Measurements from ENCODE around the gene KCNT2. TPM values are rescaled to one million over a fixed set of nuclear protein-coding genes. Genes with fewer than 3 reads are reported as not detected.

Gene KCNT2
- total RNA-seq, 5 donors from 2014 or later (not counting 1 experiment from before 2014, with no cell fraction given): 0.07 TPM; not detected in 4

DNA sequence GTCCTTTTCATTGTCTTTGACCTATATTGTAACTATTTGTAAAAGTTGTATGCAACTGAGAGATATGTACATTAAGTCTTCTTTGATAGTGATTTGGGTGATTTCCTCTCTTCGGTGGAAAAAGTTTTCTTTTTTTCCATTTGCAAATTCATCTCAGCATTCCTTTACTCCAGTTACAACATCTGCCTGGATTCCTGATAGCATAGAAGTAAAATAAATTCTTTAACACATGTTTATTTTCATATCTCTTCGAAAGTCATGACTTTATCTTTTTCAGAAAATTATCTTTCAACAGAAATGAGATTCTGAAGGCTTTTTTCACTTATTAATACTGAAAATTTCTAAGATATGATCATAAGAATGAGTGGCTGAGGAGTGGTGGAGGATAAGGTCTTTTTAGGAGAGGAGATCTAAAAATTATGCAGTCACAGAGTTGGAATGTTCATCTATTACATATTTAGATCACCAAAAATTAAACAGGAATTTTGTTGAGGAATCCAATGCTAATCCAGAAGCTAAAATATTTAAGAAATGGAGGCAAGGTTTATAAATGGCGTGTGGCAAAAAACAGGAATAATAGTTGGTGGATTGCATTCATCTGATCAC lies 400.5 kb downstream of the KCNT2 start:
- H3K4me1 Mint-ChIP-seq: no peaks in the 10 kb centered on the region
- ChIA-PET CTCF (no interaction called here), POLR2A (no interaction called here)
- 67% methylated on average over 1 of the region's 3 CpGs for WGBS (ENCODE audit: insufficient coverage)
- no peak overlapping the region for H3K27ac Mint-ChIP-seq
- no peaks in the 10 kb centered on the region for H3K4me1 ChIP-seq (ENCODE audit: control insufficient read depth in 1 of 2, extremely low read depth in 1 of 2, insufficient read depth in 2 of 2, low read length in 2 of 2)
- no peak for ATAC-seq (replicated peaks in 1 of 4)
- no peaks in the 10 kb centered on the region for H3K36me3 Mint-ChIP-seq
- no peak overlapping the region for H3K4me3 ChIP-seq (ENCODE audit: control insufficient read depth in 1 of 2, extremely low read depth in 1 of 2, low read length in 1 of 2)
- no peaks in the 10 kb centered on the region for H3K27me3 ChIP-seq (replicated peaks in 1 of 2; ENCODE audit: control insufficient read depth in 2 of 2, extremely low read depth in 1 of 2, insufficient read depth in 2 of 2, low read length in 1 of 2)
- no peak for DNase-seq
- H3K4me3 Mint-ChIP-seq: no peak overlapping the region
- peaks cover 0 to 8% (median 0%) of the 10 kb centered on the region in 3 donors for H3K9me3 Mint-ChIP-seq
- H3K9me3 ChIP-seq: no peaks in the 10 kb centered on the region
- no peak overlapping the region for H3K27ac ChIP-seq (ENCODE audit: low read length)
- no peaks in the 10 kb centered on the region for H3K36me3 ChIP-seq (ENCODE audit: control insufficient read depth in 2 of 2, extremely low read depth in 1 of 2, insufficient read depth in 1 of 2, low read length in 1 of 2)
- no peaks in the 10 kb centered on the region for H3K27me3 Mint-ChIP-seq

DNA sequence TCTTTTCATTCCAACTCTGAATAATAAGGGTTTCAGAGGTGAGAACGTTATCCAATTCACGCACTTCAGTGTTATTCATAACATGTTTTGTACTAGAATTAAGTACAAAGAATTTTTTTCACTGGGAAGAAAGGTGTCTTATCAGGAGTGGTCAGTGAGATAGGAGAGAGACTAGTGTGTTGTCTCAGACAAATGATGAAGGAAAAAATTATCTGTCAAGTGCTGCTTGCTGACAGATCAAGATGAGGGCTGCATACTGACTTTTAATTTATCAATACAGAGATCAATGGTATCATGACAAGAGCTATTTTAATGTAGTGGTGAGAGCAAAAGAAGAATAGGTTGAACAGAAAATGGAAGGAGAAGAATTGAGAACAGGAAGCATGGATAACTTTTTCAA lies 402.4 kb downstream of the KCNT2 start:
- Histone ChIP-seq H3K27ac (ENCODE audit: low read length) (no peak overlapping the region), H3K36me3 (ENCODE audit: control insufficient read depth in 2 of 2, extremely low read depth in 1 of 2, insufficient read depth in 1 of 2, low read length in 1 of 2) (no peaks in the 10 kb centered on the region), H3K9me3 (no peaks in the 10 kb centered on the region), H3K4me3 (ENCODE audit: control insufficient read depth in 1 of 2, extremely low read depth in 1 of 2, low read length in 1 of 2) (no peak overlapping the region), H3K4me1 (ENCODE audit: control insufficient read depth in 1 of 2, extremely low read depth in 1 of 2, insufficient read depth in 2 of 2, low read length in 2 of 2) (no peaks in the 10 kb centered on the region), H3K27me3 (replicated peaks in 1 of 2; ENCODE audit: control insufficient read depth in 2 of 2, extremely low read depth in 1 of 2, insufficient read depth in 2 of 2, low read length in 1 of 2) (no peaks in the 10 kb centered on the region)
- no CpG with 5 or more reads among the region's 2 CpGs for WGBS (ENCODE audit: insufficient coverage)
- CTCF ChIA-PET: no interaction called here
- ATAC-seq (replicated peaks in 1 of 4): no peak
- H3K9me3 Mint-ChIP-seq: peaks cover 0 to 8% (median 0%) of the 10 kb centered on the region in 3 donors
- H3K36me3 Mint-ChIP-seq: no peaks in the 10 kb centered on the region
- no peak overlapping the region for H3K4me3 Mint-ChIP-seq
- H3K27ac Mint-ChIP-seq: no peak overlapping the region
- no peak for DNase-seq
- no peaks in the 10 kb centered on the region for H3K27me3 Mint-ChIP-seq
- POLR2A ChIA-PET: no interaction called here
- no peaks in the 10 kb centered on the region for H3K4me1 Mint-ChIP-seq

- Mint-ChIP-seq H3K36me3 (no peaks in the 10 kb centered on the region), H3K4me3 (no peak overlapping the region), H3K9me3 (peaks cover 0 to 7% (median 0%) of the 10 kb centered on the region in 3 donors), H3K27me3 (peaks cover 0 to 2% of the 10 kb centered on the region in 2 donors), H3K27ac (no peak overlapping the region), H3K4me1 (no peaks in the 10 kb centered on the region)
- H3K36me3 ChIP-seq (ENCODE audit: control insufficient read depth in 2 of 2, extremely low read depth in 1 of 2, insufficient read depth in 1 of 2, low read length in 1 of 2): no peaks in the 10 kb centered on the region
- no peaks in the 10 kb centered on the region for H3K4me1 ChIP-seq (ENCODE audit: control insufficient read depth in 1 of 2, extremely low read depth in 1 of 2, insufficient read depth in 2 of 2, low read length in 2 of 2)
- DNase-seq (no peak), ATAC-seq (replicated peaks in 1 of 4) (no peak)
- H3K9me3 ChIP-seq: no peaks in the 10 kb centered on the region
- H3K27ac ChIP-seq (ENCODE audit: low read length): no peak overlapping the region
- CTCF ChIA-PET: no interaction called here
- POLR2A ChIA-PET: interaction anchor here in 1 of 2 donors (0.6 kb wide), 1 partner anchor 415 kb away, joined by 3 read pairs; no protein-coding TSS in a partner anchor
- no peak overlapping the region for H3K4me3 ChIP-seq (ENCODE audit: control insufficient read depth in 1 of 2, extremely low read depth in 1 of 2, low read length in 1 of 2)
- H3K27me3 ChIP-seq (replicated peaks in 1 of 2; ENCODE audit: control insufficient read depth in 2 of 2, extremely low read depth in 1 of 2, insufficient read depth in 2 of 2, low read length in 1 of 2): no peaks in the 10 kb centered on the region
- WGBS (ENCODE audit: insufficient coverage): 40% methylated on average over 1 of the region's 1 CpG
Measured at GRCh38 chr1:196196486-196196885, 411.8 kb downstream of the KCNT2 start.

- Mint-ChIP-seq H3K4me3 (no peak overlapping the region), H3K36me3 (no peaks in the 10 kb centered on the region), H3K9me3 (peaks cover 5 to 23% (median 5%) of the 10 kb centered on the region in 3 donors), H3K27me3 (peaks cover 0 to 2% of the 10 kb centered on the region in 2 donors), H3K27ac (no peak overlapping the region), H3K4me1 (no peaks in the 10 kb centered on the region)
- DNase-seq: no peak
- H3K36me3 ChIP-seq (ENCODE audit: control insufficient read depth in 2 of 2, extremely low read depth in 1 of 2, insufficient read depth in 1 of 2, low read length in 1 of 2): no peaks in the 10 kb centered on the region
- CTCF ChIA-PET: no interaction called here
- H3K27me3 ChIP-seq (replicated peaks in 1 of 2; ENCODE audit: control insufficient read depth in 2 of 2, extremely low read depth in 1 of 2, insufficient read depth in 2 of 2, low read length in 1 of 2): no peaks in the 10 kb centered on the region
- POLR2A ChIA-PET: no interaction called here
- no peaks in the 10 kb centered on the region for H3K9me3 ChIP-seq
- no peak overlapping the region for H3K27ac ChIP-seq (ENCODE audit: low read length)
- ATAC-seq (replicated peaks in 1 of 4): no peak
- no peaks in the 10 kb centered on the region for H3K4me1 ChIP-seq (ENCODE audit: control insufficient read depth in 1 of 2, extremely low read depth in 1 of 2, insufficient read depth in 2 of 2, low read length in 2 of 2)
- no CpG with 5 or more reads among the region's 3 CpGs for WGBS (ENCODE audit: insufficient coverage)
- no peak overlapping the region for H3K4me3 ChIP-seq (ENCODE audit: control insufficient read depth in 1 of 2, extremely low read depth in 1 of 2, low read length in 1 of 2)
Measured at GRCh38 chr1:196193896-196194559, 414.2 kb downstream of the KCNT2 start.

DNA sequence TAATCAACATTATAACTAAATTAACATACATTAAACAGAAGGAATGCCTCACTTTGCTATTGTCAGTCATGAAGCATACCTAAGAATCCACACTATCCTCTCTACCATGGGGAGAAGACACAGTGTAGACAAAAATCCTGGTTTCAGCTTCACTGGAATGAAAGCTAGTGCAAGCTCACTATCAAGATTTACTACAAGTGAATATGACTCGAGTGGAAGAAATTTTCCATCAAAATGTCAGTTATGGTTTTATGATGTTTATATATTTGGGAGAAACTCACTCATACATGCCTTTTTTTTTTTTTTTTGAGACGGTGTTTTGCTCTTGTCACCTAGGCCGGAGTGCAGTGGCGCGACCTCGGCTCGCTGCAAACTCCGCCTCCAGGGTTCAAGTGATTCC lies 424.3 kb downstream of the KCNT2 start:
- Mint-ChIP-seq H3K27me3 (no peaks in the 10 kb centered on the region), H3K9me3 (peaks cover 0 to 5% (median 2%) of the 10 kb centered on the region in 3 donors), H3K4me1 (no peaks in the 10 kb centered on the region), H3K36me3 (no peaks in the 10 kb centered on the region), H3K27ac (no peak overlapping the region), H3K4me3 (no peak overlapping the region)
- no peak overlapping the region for H3K4me3 ChIP-seq (ENCODE audit: control insufficient read depth in 1 of 2, extremely low read depth in 1 of 2, low read length in 1 of 2)
- CTCF ChIA-PET: no interaction called here
- no peaks in the 10 kb centered on the region for H3K9me3 ChIP-seq
- no peak for DNase-seq
- no peak for ATAC-seq (replicated peaks in 1 of 4)
- no peak overlapping the region for H3K27ac ChIP-seq (ENCODE audit: low read length)
- no peaks in the 10 kb centered on the region for H3K36me3 ChIP-seq (ENCODE audit: control insufficient read depth in 2 of 2, extremely low read depth in 1 of 2, insufficient read depth in 1 of 2, low read length in 1 of 2)
- WGBS (ENCODE audit: insufficient coverage): no CpG with 5 or more reads among the region's 8 CpGs
- POLR2A ChIA-PET: no interaction called here
- no peaks in the 10 kb centered on the region for H3K4me1 ChIP-seq (ENCODE audit: control insufficient read depth in 1 of 2, extremely low read depth in 1 of 2, insufficient read depth in 2 of 2, low read length in 2 of 2)
- no peaks in the 10 kb centered on the region for H3K27me3 ChIP-seq (replicated peaks in 1 of 2; ENCODE audit: control insufficient read depth in 2 of 2, extremely low read depth in 1 of 2, insufficient read depth in 2 of 2, low read length in 1 of 2)

DNA sequence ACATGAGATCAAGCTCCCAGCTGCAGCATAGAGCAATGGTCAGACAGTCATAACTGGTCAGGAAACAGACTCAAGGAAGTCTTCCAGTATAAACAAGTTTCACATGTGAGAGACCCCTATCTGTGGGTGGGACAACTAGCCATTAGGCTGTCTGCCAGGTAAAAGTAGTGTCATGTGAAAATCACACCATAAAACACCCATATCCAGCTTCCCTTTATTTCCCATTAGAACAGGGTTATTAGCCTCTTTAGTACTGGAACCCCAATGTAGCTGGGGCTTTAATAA lies 426.7 kb downstream of the KCNT2 start:
- ATAC-seq (replicated peaks in 1 of 4) (no peak), DNase-seq (no peak)
- ChIA-PET POLR2A (interaction anchor here in 1 of 2 donors (0.6 kb wide), 1 partner anchor 542 kb away, joined by 3 read pairs; no protein-coding TSS in a partner anchor), CTCF (no interaction called here)
- Mint-ChIP-seq H3K27me3 (no peaks in the 10 kb centered on the region), H3K9me3 (peaks cover 0 to 9% (median 0%) of the 10 kb centered on the region in 3 donors), H3K4me3 (no peak overlapping the region), H3K4me1 (no peaks in the 10 kb centered on the region), H3K36me3 (no peaks in the 10 kb centered on the region), H3K27ac (no peak overlapping the region)
- H3K27me3 ChIP-seq (replicated peaks in 1 of 2; ENCODE audit: control insufficient read depth in 2 of 2, extremely low read depth in 1 of 2, insufficient read depth in 2 of 2, low read length in 1 of 2): no peaks in the 10 kb centered on the region
- no peaks in the 10 kb centered on the region for H3K4me1 ChIP-seq (ENCODE audit: control insufficient read depth in 1 of 2, extremely low read depth in 1 of 2, insufficient read depth in 2 of 2, low read length in 2 of 2)
- no peaks in the 10 kb centered on the region for H3K36me3 ChIP-seq (ENCODE audit: control insufficient read depth in 2 of 2, extremely low read depth in 1 of 2, insufficient read depth in 1 of 2, low read length in 1 of 2)
- no peak overlapping the region for H3K27ac ChIP-seq (ENCODE audit: low read length)
- H3K4me3 ChIP-seq (ENCODE audit: control insufficient read depth in 1 of 2, extremely low read depth in 1 of 2, low read length in 1 of 2): no peak overlapping the region
- H3K9me3 ChIP-seq: no peaks in the 10 kb centered on the region

Measured in T-cell (primary cell).